Thyroid gland (tissue), 4 donors: ENCODE measurements around the gene CTXND1.

Source experiments
- CTCF ChIP-seq, 6 experiments: fragments of 200-600 bp in 3 of 6; fragments of 450-650 bp in 3 of 6; sonication (generic) in 3 of 6; IDR thresholded peaks; one replicate each; pipeline ENCODE4 v1.5.1; 2016 to 2019; ENCODE audit warnings: antibody characterized with exemption in 6 of 6, mild to moderate bottlenecking in 2 of 6, inconsistent platforms in 1 of 6, moderate library complexity in 1 of 6
- POLR2A ChIP-seq, 2 donors: fragments of 450-650 bp; IDR thresholded peaks; one replicate each; pipeline ENCODE4 v1.6.1; 2017; ENCODE audit warnings: antibody characterized with exemption in 2 of 2, mild to moderate bottlenecking in 2 of 2, moderate library complexity in 1 of 2

- no peak for TF ChIP-seq CTCF (IDR thresholded peaks at IDR 0.05)
- TF ChIP-seq POLR2A (IDR thresholded peaks at IDR 0.05): no peak
Observed at GRCh38 chr15:80288131-80288530, 36.1 kb upstream of the CTXND1 start.
